GM12865 (cell line): ENCODE measurements around the gene GALNT2.

Experiments used
- DNase-seq: peaks from one replicate; pipeline ENCODE4 v3.0.0; 2010; ENCODE audit warnings: low read depth
- H3K4me3 ChIP-seq: 2 replicates; pipeline ENCODE4 v1.5.1; 2011; ENCODE audit warnings: mild to moderate bottlenecking, low read depth, low read length, control low read depth
- TF ChIP-seq, protein P1 (sequence below): IDR thresholded peaks from 2 replicates; pipeline ENCODE4 v1.5.1; 2011; ENCODE audit warnings: low read length, control low read depth, low read depth, inconsistent platforms; ENCODE audit not compliant: insufficient read depth; ENCODE audit errors: missing control alignments

GALNT2 gene

GRCh38 chr1:230159580-230159979 is 92.5 kb downstream of the GALNT2 start:
- DNase-seq, result no peak
- no peak overlapping the region for H3K4me3 ChIP-seq
- TF ChIP-seq, protein P1, sequence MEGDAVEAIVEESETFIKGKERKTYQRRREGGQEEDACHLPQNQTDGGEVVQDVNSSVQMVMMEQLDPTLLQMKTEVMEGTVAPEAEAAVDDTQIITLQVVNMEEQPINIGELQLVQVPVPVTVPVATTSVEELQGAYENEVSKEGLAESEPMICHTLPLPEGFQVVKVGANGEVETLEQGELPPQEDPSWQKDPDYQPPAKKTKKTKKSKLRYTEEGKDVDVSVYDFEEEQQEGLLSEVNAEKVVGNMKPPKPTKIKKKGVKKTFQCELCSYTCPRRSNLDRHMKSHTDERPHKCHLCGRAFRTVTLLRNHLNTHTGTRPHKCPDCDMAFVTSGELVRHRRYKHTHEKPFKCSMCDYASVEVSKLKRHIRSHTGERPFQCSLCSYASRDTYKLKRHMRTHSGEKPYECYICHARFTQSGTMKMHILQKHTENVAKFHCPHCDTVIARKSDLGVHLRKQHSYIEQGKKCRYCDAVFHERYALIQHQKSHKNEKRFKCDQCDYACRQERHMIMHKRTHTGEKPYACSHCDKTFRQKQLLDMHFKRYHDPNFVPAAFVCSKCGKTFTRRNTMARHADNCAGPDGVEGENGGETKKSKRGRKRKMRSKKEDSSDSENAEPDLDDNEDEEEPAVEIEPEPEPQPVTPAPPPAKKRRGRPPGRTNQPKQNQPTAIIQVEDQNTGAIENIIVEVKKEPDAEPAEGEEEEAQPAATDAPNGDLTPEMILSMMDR, result no peak

DNA sequence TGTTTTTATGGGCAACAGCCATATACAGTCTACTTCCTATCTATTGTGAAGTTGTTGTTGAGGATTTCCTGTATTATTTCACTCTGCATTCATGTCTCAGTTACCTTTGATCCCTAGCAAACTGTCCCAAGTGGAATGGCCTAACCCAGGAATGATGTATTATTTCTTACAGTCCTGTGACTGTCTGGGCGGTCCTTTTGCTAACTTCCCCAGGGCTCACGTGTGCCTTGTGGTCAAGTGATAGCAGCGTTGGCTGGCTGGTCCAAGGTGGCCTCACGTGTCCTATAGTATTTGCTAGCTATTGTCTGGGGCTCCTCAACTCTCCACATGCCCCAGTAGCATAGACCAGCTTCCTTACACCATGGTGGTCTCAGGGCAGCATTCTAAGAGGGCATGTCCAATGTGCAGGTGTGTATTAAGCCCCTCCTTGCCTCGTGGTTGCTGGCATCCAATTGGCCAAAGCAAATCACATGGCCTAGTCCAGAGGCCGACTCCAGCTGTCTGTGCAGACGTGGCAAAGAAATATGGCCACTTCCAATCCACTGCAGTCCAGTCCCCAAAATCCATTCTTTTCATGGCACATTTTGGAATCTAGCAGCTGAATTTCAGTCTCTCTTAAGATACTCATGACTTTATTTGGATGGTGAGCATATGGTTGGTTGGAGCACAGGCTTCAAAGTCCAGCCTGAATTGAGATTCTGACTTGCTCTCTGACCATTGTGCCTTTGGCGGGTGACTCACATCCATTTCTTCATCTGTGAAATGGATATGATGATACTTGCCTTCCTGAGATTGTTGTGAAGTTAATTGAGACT is 94.1 kb downstream of the GALNT2 start:
- TF ChIP-seq, protein P1, result no peak
- H3K4me3 ChIP-seq, result no peak overlapping the region
- DNase-seq, result no peak

DNA sequence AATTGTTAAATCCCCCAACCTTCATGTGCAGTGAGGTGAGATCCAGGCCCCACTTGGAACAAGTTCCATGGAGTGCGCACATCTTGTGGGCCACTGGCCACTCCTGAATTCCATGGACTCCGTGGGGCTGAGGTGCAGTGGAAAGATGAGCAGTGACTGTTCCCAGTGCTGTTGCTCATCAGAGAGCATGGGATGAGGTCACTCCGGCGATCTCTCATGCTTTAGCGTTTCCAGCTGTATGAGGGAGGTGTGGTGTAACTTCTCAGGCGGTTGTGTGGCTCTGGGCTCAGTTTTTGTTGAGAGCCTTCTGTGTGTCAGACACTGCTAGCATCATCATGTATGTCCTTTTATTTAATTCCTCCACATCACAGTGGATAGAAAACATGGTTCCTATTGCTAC is 96.2 kb downstream of the GALNT2 start:
- DNase-seq, result no peak
- TF ChIP-seq, protein P1, result no peak
- no peak overlapping the region for H3K4me3 ChIP-seq

- no peak overlapping the region for H3K4me3 ChIP-seq
- TF ChIP-seq, protein P1, result no peak
- DNase-seq, result no peak
Observed at GRCh38 chr1:230163719-230164118, 96.7 kb downstream of the GALNT2 start.

- H3K4me3 ChIP-seq, result no peak overlapping the region
- TF ChIP-seq, protein P1, result no peak
- no peak for DNase-seq
Observed at GRCh38 chr1:230165536-230165935, 98.5 kb downstream of the GALNT2 start.

GRCh38 chr1:230166366-230167132 is 99.5 kb downstream of the GALNT2 start:
- TF ChIP-seq, protein P1, result no peak
- H3K4me3 ChIP-seq, result no peak overlapping the region
- DNase-seq, result no peak

- TF ChIP-seq, protein P1, result peak; percentile 68
Observed at GRCh38 chr1:230167419-230167852, 100.4 kb downstream of the GALNT2 start.

More at GRCh38 chr1:230167419-230167852, 100.4 kb downstream of the GALNT2 start:
- H3K4me3 ChIP-seq, result no peak overlapping the region
- DNase-seq, result peak; percentile 77
